ENCODE measurements around the gene EYS.
"Not testable (repeated sequence)": the region's sequence is repeated elsewhere in the genome, so short reads cannot be mapped to it uniquely, and the experiment has no call there.

Gene EYS

GRCh38 chr6:63904650-63905248 is 1802.3 kb downstream of the EYS start:
- DNase-seq (ENCODE audit: low read depth in 2 of 2), result no peak

GRCh38 chr6:63899550-63899949 is 1807.5 kb downstream of the EYS start:
- DNase-seq (ENCODE audit: low read depth in 2 of 2), result no peak

- DNase-seq (ENCODE audit: low read depth in 2 of 2), result no peak
These were observed 1809.1 kb downstream of the EYS start for GRCh38 chr6:63897952-63898351.

- no peak for DNase-seq (ENCODE audit: low read depth in 2 of 2)
These were observed 1809.6 kb downstream of the EYS start for GRCh38 chr6:63897459-63897858.

GRCh38 chr6:63888416-63888815 is 1818.6 kb downstream of the EYS start:
- no peak for DNase-seq (ENCODE audit: low read depth in 2 of 2)

GRCh38 chr6:63887804-63888203 is 1819.2 kb downstream of the EYS start:
- not testable (repeated sequence) for DNase-seq (ENCODE audit: low read depth in 2 of 2)

GRCh38 chr6:63887002-63887751 is 1819.8 kb downstream of the EYS start:
- no peak for DNase-seq (ENCODE audit: low read depth in 2 of 2)

- DNase-seq (ENCODE audit: low read depth in 2 of 2), result no peak
These were observed 1820.7 kb downstream of the EYS start for GRCh38 chr6:63886341-63886740.

GRCh38 chr6:63883597-63883996 is 1823.4 kb downstream of the EYS start:
- DNase-seq (ENCODE audit: low read depth in 2 of 2), result no peak

GRCh38 chr6:63882208-63882607 is 1824.8 kb downstream of the EYS start:
- DNase-seq (ENCODE audit: low read depth in 2 of 2), result no peak

- no peak for DNase-seq (ENCODE audit: low read depth in 2 of 2)
These were observed 1825.2 kb downstream of the EYS start for GRCh38 chr6:63881791-63882190.

- DNase-seq (ENCODE audit: low read depth in 2 of 2), result no peak
These were observed 1834.8 kb downstream of the EYS start for GRCh38 chr6:63872233-63872632.

GRCh38 chr6:63868351-63868750 is 1838.7 kb downstream of the EYS start:
- no peak for DNase-seq (ENCODE audit: low read depth in 2 of 2)

GRCh38 chr6:63864671-63865318 is 1842.2 kb downstream of the EYS start:
- no peak for DNase-seq (ENCODE audit: low read depth in 2 of 2)

- no peak for DNase-seq (ENCODE audit: low read depth in 2 of 2)
These were observed 1843.0 kb downstream of the EYS start for GRCh38 chr6:63864061-63864460.

GRCh38 chr6:63862486-63863198 is 1844.4 kb downstream of the EYS start:
- DNase-seq (ENCODE audit: low read depth in 2 of 2), result no peak

- no peak for DNase-seq (ENCODE audit: low read depth in 2 of 2)
These were observed 1847.5 kb downstream of the EYS start for GRCh38 chr6:63859528-63859927.

- DNase-seq (ENCODE audit: low read depth in 2 of 2), result no peak
These were observed 1848.3 kb downstream of the EYS start for GRCh38 chr6:63858691-63859090.

GRCh38 chr6:63856271-63856670 is 1850.8 kb downstream of the EYS start:
- DNase-seq (ENCODE audit: low read depth in 2 of 2), result no peak

- DNase-seq (ENCODE audit: low read depth in 2 of 2), result no peak
These were observed 1862.7 kb downstream of the EYS start for GRCh38 chr6:63844287-63844686.

- DNase-seq (ENCODE audit: low read depth in 2 of 2), result no peak
These were observed 1867.5 kb downstream of the EYS start for GRCh38 chr6:63839485-63839884.

- not testable (repeated sequence) for DNase-seq (ENCODE audit: low read depth in 2 of 2)
These were observed 1878.3 kb downstream of the EYS start for GRCh38 chr6:63828678-63829077.
